HL-60/S4 treated with phorbol 12-myristate 13-acetate at 8.2 ng/mL for 4 days and 3 days (cell line): Measurements from ENCODE around the gene KDM5B.

Experiments
- in situ Hi-C: fragments of 300-500 bp; cut with MboI; formaldehyde crosslinking; loops from 2 replicates; pipeline ENCODE4 v1.15.0; 2022; ENCODE audit warnings: low sequenced_read_pairs

The KDM5B gene

GRCh38 chr1:202794051-202794740, 14.0 kb downstream of the KDM5B start:
- in situ Hi-C loops: no loop called here

- in situ Hi-C loops: no loop called here
Measured at GRCh38 chr1:202791077-202791747, 17.0 kb downstream of the KDM5B start.

GRCh38 chr1:202788800-202789199, 19.4 kb downstream of the KDM5B start:
- in situ Hi-C loops: no loop called here

GRCh38 chr1:202786804-202787203, 21.4 kb downstream of the KDM5B start:
- in situ Hi-C loops: no loop called here

DNA sequence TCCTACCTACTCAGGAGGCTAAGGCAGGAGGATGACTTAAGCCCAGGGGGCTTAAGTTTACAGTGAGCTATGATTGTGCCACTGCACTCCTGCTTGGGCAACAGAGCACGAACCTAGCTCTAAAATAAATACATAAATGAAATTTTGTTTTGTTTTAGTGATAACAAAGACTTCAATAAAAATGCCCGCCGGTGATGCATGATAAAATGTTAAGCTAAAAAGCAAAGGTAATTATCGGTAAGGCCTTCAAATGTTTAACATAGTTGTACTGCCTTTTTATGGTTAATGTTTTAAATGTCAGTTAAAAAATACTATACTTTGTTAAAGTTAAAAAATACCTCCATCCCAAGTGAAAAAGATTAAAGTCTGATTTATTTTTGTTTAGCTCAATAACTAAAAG, 27.0 kb downstream of the KDM5B start:
- in situ Hi-C loops: no loop called here

DNA sequence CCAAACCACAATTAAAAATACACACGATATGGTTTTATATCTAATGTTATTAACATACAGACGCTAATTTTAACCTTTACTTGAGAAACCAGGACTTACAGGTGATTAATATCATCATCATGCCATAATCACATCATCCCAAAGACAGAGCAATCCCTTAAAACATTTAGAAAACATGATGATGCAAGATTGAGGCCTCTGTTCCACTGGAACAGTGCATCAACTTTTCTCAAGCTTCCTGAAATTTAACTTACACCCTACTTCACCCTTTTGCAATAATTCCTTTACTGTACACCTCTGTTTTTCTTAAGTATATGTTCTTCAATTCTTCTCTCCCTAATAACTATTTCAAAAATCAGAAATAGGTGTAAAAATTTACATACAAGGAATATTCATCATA, 38.1 kb downstream of the KDM5B start:
- in situ Hi-C loops: loop anchor here (25.0 kb wide), 2 partner anchors 217 to 1067 kb away; no protein-coding TSS in a partner anchor

- in situ Hi-C loops: loop anchor here (25.0 kb wide), 2 partner anchors 222 to 1072 kb away; no protein-coding TSS in a partner anchor
Measured at GRCh38 chr1:202765721-202766120, 42.5 kb downstream of the KDM5B start.

DNA sequence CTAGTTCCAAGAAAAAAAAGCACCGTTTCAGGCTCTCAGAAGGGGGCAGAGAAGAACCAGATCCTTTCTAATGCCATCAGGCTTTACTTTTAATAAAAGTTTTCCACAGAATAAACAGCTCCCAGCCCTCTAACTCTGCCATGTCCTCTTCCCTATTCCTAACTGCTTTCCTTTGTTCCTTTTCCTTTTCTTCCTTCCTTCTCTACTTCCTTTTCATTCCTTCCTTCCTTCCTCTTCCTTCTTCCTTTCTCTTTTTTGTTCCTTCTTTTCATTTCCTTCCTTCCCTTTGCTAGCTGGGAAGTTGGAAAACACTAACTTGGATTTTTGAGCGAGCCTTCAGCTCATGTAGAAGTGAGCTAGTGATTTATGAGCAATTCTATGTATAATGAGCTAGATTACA, 46.2 kb downstream of the KDM5B start:
- in situ Hi-C loops: loop anchor here (25.0 kb wide), 2 partner anchors 225 to 1075 kb away; no protein-coding TSS in a partner anchor

DNA sequence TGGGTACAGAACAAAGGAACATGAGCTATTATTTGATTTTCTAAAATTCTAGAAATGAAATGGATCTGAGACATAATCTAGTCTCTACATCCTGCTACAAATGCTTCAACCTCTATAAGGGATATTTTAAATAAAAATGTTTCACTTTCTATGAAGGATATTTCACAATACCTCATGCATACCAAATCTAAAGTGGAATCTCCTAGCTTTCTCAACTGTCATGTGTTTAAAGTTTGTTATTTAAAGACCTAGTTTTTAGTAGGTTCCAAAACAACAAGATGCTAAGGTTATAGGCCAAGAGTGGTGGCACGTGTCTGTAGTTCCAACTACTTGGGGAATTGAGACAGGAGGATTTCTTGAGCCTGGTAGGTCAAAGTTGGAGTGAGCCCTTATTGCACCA, 47.6 kb downstream of the KDM5B start:
- in situ Hi-C loops: loop anchor here (25.0 kb wide), 2 partner anchors 227 to 1077 kb away; no protein-coding TSS in a partner anchor

DNA sequence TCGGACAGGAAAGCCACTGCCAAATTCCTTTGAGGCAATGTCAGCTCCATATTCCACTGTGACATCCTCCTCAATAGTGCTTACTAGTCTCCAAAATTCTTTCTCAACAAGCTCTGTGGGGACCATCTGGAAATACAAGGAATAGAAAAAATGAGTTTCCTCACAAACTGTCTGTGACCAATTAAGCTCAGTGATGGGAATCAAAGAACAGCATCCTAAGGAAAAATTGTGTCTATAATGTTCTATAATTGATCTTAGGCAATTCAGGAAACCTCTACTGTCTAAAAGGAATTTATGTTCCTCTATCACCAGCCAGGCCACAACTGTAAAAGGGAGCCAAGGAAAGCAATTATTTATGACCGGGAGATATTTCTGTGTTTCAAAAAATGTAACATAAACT, 51.8 kb downstream of the KDM5B start:
- in situ Hi-C loops: loop anchor here (25.0 kb wide), 2 partner anchors 231 to 1081 kb away; no protein-coding TSS in a partner anchor

DNA sequence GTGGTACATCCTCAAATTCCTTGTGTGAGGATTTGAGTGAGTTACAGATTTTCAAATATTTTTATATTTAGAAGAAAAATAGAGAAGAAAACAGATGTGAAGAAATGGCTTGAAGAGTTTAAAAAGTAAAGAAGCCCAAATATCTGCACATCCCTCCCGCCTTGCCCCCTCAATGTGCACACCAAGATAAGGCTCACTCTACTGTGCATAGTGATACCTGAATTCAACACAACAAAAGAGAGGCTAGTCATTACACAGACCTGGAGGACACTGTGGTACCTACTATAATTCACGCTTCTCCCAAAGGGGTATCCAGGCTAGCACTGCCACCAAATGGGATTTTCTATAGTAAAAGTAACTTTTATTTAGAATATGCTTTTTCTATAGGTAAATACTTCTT, 53.9 kb downstream of the KDM5B start:
- in situ Hi-C loops: loop anchor here (25.0 kb wide), 2 partner anchors 233 to 1083 kb away; no protein-coding TSS in a partner anchor

DNA sequence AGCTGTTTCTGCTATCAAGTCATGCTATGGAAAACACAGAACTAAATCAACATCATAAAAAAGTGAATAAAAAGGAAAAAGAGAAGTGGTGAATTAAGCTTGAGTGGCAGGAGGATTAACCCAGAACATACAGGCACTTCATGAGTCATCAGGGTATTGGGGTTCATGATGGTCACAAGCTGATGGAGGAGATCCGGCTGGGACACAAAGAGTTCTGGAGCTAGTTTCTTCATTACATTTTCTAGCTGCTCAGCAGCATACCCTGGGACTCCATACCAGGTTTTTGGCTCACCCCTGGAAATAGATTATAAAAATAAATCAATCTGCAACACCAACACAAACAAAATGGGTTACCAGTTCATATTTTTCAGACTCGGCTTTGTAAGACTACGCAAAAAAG, 55.4 kb downstream of the KDM5B start:
- in situ Hi-C loops: loop anchor here (25.0 kb wide), 2 partner anchors 235 to 1085 kb away; no protein-coding TSS in a partner anchor

DNA sequence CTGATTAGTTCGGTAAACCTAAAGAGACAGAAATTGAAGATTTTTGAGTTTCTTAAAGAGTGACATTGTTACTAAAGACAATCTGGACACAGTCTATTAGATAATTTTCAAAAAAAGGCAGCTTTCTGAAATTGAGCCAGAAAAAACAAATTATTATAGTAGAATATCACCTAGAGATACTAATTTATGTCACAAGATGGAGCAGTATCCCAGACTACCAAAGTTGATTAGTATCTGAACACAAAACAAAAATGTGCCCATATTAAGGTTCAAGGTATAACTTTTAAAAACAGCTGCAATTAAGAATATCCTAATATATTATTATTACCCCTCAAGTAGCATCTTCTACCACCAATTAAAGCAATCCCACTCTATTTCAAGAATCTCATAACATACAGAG, 57.5 kb downstream of the KDM5B start:
- in situ Hi-C loops: loop anchor here (25.0 kb wide), 2 partner anchors 237 to 1087 kb away; no protein-coding TSS in a partner anchor

GRCh38 chr1:202750024-202750423, 58.2 kb downstream of the KDM5B start:
- in situ Hi-C loops: loop anchor here (25.0 kb wide), 2 partner anchors 237 to 1087 kb away; no protein-coding TSS in a partner anchor

DNA sequence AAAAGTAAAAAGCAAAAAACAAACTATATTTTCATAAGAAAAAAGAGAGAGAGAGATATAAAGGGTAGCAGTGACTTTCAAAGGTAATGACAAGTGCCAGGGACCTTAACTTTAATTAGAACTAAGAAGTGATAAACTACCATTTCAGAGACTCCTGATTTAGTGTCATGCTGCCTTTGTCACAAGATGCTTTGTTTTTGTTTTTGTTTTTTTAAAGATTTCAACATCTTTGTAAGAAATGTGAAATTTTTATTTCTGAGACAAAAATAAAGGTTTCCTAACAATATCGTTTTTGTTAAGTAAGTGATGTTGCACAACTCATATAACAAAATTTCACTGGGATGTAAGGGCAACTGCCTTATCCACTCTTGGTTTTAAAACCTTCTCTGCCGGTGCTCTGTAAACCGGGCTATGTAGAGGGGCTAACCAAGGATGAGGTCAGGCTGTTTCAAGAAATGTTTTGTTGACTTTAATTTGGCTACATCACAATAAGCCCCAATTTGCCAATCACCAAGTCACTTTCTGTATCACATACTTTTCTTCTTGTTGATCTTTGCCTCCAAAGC, 62.8 kb downstream of the KDM5B start:
- in situ Hi-C loops: loop anchor here (25.0 kb wide), 1 partner anchor 1517 kb away; no protein-coding TSS in a partner anchor

DNA sequence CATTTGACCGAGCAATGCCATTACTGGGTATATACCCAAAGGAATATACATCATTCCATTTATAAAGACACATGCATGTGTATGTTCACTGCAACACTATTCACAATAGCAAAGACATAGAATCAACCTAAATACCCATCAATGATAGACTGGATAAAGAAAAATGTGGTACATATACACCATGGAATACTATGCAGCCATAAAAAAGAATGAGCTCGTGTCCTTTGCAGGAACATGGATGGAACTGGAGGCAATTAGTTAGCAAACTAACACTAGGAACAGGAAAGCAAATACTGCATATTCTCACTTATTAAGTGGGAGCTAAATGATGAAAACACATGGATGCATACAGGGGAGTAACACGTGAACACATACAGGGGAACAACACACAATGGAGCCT, 63.5 kb downstream of the KDM5B start:
- in situ Hi-C loops: loop anchor here (25.0 kb wide), 1 partner anchor 1518 kb away; no protein-coding TSS in a partner anchor

DNA sequence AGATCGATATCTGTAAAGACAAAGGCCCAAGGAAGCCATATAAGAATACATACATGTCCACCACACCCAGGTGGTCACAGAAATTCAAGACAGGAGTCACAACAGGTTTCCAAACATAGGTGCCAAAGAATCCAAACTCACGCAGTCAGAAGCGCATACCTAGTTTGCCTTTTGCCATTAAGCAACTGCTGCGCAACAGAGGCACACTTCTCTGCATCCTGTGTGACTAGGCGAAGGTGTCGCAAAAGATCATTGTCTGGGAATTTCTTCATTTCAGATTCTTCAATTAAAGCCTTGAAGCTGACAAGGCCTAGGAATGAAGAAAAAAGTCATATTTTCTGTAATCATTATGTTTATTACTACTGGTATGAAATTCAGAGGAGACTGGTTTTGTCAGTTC, 65.7 kb downstream of the KDM5B start:
- in situ Hi-C loops: loop anchor here (25.0 kb wide), 1 partner anchor 1520 kb away; no protein-coding TSS in a partner anchor

GRCh38 chr1:202733251-202733650, 75.0 kb downstream of the KDM5B start:
- in situ Hi-C loops: loop anchor here (25.0 kb wide), 1 partner anchor 1529 kb away; no protein-coding TSS in a partner anchor

DNA sequence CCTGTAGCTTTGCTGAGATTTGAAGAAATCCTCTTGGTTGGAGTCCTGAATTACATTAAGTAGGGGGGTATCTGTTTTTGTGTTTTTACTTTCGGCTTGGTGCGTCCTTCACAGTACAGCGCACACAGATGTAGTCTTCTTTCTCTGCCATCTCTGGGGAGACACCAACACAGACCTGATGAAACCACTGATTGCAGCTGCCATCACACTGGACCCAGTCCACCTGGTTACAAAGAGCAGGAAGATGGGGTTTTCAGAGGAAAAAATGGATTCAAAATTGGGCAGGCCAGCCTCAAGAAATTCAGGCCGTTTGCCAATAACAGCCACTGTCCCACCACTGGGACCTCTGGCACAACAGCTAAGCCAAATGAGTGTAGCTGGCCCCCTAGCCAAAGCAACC, 79.3 kb downstream of the KDM5B start:
- in situ Hi-C loops: loop anchor here (25.0 kb wide), 1 partner anchor 1533 kb away; no protein-coding TSS in a partner anchor

DNA sequence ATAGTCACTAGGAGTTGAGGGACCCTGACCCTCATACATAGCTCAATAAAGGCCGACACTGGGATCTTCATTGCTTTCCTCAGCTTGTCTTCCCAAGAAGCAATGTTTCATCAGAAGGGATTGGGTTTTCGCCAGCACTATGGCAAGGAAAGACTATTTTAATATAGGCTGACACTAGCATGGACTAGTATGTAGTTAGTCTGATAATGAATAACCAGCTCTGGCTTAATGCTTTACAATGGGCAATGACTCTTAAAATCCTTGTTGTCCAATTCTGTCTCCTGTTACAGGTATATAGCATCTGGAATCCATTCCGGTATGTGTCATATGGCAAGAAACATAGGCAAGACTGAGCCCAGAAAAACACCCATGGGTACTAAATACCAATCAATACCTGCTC, 82.7 kb downstream of the KDM5B start:
- in situ Hi-C loops: loop anchor here (25.0 kb wide), 1 partner anchor 1537 kb away; no protein-coding TSS in a partner anchor

- in situ Hi-C loops: loop anchor here (25.0 kb wide), 2 partner anchors 261 to 536 kb away; partner anchors contain the start of gene LGR6
Measured at GRCh38 chr1:202723708-202724107, 84.5 kb downstream of the KDM5B start.
